Urinary bladder (tissue), 4 donors: ENCODE measurements around the gene MALRD1. TPM values are rescaled to one million over a fixed set of nuclear protein-coding genes. Genes with fewer than 3 reads are reported as not detected.

Experiments
- DNase-seq: peaks from one replicate; pipeline ENCODE4 v3.0.0-alpha.2; 2015; ENCODE audit errors: extremely low spot score
- H3K27ac ChIP-seq: one replicate; pipeline ENCODE4 v1.5.1; 2013; ENCODE audit warnings: low read depth, mild to moderate bottlenecking, moderate library complexity
- H3K36me3 ChIP-seq: one replicate; pipeline ENCODE4 v1.6.1; 2013; ENCODE audit warnings: mild to moderate bottlenecking, moderate library complexity; ENCODE audit not compliant: insufficient read depth
- H3K4me1 ChIP-seq: one replicate; pipeline ENCODE4 v1.6.1; 2013; ENCODE audit warnings: mild to moderate bottlenecking, moderate library complexity; ENCODE audit not compliant: insufficient read depth
- H3K4me3 ChIP-seq: one replicate; pipeline ENCODE4 v1.5.1; 2013; ENCODE audit warnings: low read depth, low read length
- WGBS: extraction: QIAGEN DNeasy Blood & Tissue Kit; methylation state at CpG from one replicate; pipeline ENCODE4 v1.1.7; 2013; 5-methylcytosine and 5-hydroxymethylcytosine counted together
- polyA plus RNA-seq: library from polyadenylated mRNA; stranded (reverse); fragments of 200-250 nt; gene quantifications from one replicate; pipeline ENCODE4 v1.2.3, GENCODE V29; 2013
- total RNA-seq: library from RNA; depleted of rRNA; stranded (reverse); fragments of >200 nt; gene quantifications from one replicate; pipeline ENCODE4 v1.2.3, GENCODE V29; 2014
- donor health status: healthy with polysubstance abuse.
- donor health status: healthy.

Gene MALRD1
- total and polyA plus RNA-seq, 2 donors, result 0.52 to 13.8 TPM

DNA sequence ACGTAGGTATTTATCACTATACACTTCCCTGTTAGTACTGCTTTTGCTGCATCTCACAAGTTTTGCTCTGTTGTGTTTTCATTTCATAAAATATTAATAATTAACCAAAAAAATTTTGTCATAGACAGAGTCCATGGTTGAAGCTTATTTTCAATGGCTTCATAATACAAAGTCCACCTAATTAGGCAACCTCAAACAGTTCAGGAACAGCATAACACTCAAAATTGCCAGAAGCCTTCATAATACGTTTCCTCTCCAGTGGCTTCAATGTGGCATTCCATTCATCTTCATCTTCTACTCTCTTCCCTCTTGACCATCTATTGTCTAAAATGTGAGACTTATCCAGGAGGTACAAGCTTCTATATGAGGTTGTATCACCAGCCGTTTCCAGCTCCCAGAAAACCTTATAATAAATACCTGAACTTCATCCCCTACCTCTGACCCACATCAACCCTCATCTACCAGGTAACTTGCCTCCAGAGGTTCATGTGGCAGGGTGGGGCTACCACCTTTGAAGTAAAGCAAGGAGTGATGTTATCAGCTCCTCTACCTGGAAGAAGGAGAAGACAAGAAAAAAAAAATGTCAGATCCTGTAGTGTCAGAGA is 337.3 kb downstream of the MALRD1 start:
- no peaks in the 10 kb centered on the region for H3K36me3 ChIP-seq
- H3K4me1 ChIP-seq, result no peaks in the 10 kb centered on the region
- DNase-seq, result no peak
- H3K27ac ChIP-seq, result no peak overlapping the region
- H3K4me3 ChIP-seq, result no peak overlapping the region
- WGBS, result 79% methylated on average over 3 of the region's 3 CpGs

- no peak overlapping the region for H3K4me3 ChIP-seq
- no peak for DNase-seq
- 94% methylated on average over 1 of the region's 1 CpG for WGBS
- H3K4me1 ChIP-seq, result no peaks in the 10 kb centered on the region
- H3K36me3 ChIP-seq, result no peaks in the 10 kb centered on the region
- H3K27ac ChIP-seq, result no peak overlapping the region
These were observed 360.3 kb downstream of the MALRD1 start for GRCh38 chr10:19408924-19409323.

DNA sequence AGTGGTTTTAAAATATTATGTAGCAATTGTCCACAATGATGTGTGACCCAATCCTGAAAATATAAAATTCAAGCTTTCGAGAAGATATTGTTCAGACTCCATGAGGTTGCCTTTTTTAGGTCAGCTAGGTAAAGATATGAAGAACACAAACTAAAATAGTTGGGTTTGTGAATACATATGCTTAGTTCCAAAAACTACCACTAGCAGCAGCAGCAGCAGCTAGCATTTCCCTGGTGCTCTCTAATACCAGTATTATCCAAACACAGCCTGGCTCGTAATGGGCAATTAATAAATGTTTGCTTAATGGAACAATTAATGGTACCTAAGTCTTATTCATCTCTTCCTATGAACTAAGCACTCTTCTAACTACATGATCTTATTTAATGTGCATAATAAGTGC is 362.5 kb downstream of the MALRD1 start:
- no peak for DNase-seq
- WGBS, result 75% methylated on average over 2 of the region's 2 CpGs
- Histone ChIP-seq H3K36me3 (no peaks in the 10 kb centered on the region), H3K4me3 (no peak overlapping the region), H3K27ac (no peak overlapping the region), H3K4me1 (no peaks in the 10 kb centered on the region)

GRCh38 chr10:19412531-19412930 is 363.9 kb downstream of the MALRD1 start:
- peak; percentile 6 for DNase-seq
- H3K36me3 ChIP-seq, result no peaks in the 10 kb centered on the region
- H3K4me3 ChIP-seq, result no peak overlapping the region
- no peak overlapping the region for H3K27ac ChIP-seq
- H3K4me1 ChIP-seq, result no peaks in the 10 kb centered on the region

DNA sequence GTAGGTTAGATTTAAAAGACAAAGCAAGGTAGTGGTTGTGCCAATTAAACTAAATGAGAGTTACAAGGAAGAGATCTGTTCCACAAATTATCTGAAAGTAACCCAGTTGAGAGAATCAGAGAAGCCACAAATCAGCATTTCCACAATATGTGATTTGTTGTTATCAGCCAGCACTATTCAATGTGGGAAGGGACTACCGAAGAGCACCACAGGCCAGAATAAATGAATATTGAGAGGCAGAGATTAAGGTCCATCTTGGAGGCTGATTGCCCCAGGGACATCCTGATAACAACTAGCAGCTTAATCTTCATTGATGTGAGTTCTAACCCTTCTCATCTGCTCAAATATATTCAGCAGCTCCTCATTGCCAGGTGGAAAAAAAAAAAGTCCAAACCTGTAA is 367.6 kb downstream of the MALRD1 start:
- 35% methylated on average over 1 of the region's 1 CpG for WGBS
- Histone ChIP-seq H3K27ac (no peak overlapping the region), H3K4me1 (no peaks in the 10 kb centered on the region), H3K36me3 (no peaks in the 10 kb centered on the region), H3K4me3 (no peak overlapping the region)
- DNase-seq, result no peak

DNA sequence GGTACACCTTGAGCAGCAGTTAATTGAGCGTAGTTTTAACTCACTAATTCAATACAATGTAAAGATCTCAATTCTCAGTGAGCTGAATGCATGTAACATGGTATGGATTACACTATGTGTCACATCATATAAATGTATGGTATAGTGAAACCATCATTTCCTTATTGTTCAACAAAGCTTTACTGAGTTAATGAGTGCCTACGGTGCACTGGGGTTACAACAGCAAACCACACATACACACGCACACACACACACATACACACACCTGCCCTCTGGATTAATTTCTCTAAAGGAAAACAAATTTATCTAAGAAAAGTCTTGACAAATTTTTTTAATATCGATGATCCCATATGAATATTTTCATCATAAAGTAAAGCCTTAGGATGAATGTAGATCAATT is 369.1 kb downstream of the MALRD1 start:
- no peaks in the 10 kb centered on the region for H3K36me3 ChIP-seq
- H3K4me3 ChIP-seq, result no peak overlapping the region
- DNase-seq, result no peak
- 95% methylated on average over 4 of the region's 4 CpGs for WGBS
- no peaks in the 10 kb centered on the region for H3K4me1 ChIP-seq
- no peak overlapping the region for H3K27ac ChIP-seq

DNA sequence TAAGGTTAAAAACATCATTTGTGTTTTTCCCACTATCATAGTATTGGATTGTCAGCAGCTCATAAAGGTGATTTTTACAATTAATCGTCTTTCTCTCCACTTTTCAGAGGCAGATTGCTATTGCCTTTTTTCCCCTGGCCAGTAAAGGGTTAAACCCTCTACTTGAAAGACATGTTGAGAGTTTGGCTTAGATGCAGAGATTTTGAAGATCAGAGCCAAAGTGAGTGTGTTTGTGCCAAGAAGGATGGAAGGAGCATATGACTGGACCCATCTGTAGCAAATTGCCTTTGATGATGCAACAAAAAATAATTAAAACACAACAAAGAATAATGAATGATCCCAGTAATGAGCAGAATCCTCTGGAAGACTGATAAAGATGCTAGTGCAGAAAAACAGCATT is 373.1 kb downstream of the MALRD1 start:
- no peak overlapping the region for H3K4me3 ChIP-seq
- DNase-seq, result no peak
- H3K27ac ChIP-seq, result no peak overlapping the region
- WGBS, result 61% methylated on average over 1 of the region's 1 CpG
- no peaks in the 10 kb centered on the region for H3K36me3 ChIP-seq
- no peaks in the 10 kb centered on the region for H3K4me1 ChIP-seq

DNA sequence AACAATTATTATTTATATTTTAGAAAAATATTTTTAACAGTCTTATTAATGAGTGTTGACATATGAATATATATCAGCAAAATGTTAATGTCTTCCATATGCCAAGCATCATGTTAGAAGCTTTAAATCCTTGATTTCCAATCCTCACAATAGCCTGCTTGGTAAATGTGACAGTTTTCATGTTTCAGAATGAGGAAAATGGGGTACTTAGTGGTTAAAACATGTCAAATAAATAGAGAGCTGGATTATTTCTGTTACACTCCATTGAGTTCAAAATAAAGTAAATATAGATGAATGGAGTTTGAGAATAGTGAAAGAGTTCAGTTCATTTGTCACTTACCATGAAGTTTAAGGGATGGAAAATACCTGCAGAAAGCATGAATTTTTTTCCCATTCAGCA is 377.4 kb downstream of the MALRD1 start:
- Histone ChIP-seq H3K4me1 (no peaks in the 10 kb centered on the region), H3K27ac (no peak overlapping the region), H3K36me3 (no peaks in the 10 kb centered on the region), H3K4me3 (no peak overlapping the region)
- no peak for DNase-seq

DNA sequence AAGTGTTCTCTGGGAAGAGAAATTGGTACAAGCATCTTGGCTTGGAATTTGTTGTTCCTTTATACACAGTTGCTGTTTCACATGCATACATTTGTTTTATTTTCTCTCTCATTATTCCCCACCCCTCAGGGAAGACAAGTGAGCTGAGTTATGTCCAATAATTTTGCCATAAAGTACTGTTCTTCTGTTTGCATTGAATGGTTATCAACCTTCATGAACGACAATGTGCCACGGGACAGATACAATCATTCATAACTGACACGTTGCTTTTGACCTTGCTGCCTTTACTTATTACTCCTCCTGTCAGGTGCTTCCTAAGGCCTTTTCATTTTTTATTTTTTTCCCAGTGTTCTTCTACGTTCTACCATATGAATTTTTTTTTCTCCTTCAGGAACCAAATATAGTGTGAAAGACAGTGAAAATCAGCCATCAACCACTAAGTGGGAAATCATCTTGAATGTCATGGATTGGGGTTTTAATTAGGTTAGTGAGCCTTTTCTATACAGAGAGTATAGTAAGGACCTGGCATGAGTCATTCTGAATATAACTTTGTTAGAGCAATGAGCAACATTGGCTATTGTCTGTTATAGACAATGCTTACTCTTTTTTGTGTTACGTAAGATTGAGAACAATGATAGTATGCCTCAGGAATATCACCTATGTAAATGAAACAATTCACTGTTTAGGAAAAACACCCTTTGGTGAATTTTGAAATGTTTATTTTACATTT is 383.2 kb downstream of the MALRD1 start:
- Histone ChIP-seq H3K4me3 (no peak overlapping the region), H3K36me3 (no peaks in the 10 kb centered on the region), H3K4me1 (no peaks in the 10 kb centered on the region), H3K27ac (no peak overlapping the region)
- no peak for DNase-seq
- WGBS, result 72% methylated on average over 5 of the region's 5 CpGs

DNA sequence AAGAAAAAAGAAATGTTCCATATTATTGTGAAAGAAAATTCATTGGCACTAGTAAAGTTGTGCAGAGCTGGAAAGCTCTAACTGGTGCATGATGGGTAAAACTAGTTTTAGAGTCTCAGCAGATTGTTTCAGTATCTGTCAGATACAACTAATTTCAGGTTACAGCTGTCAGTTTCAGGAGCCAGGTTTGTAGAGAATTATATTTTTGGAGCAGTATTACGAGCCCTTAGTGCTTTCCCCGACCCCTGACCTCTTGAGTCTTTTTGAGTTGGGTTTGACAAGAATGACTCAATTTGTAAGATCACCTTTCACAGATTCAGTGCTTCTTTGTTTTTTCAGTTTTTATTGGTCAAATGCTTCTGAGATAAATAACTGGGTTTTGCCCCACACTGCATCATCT is 401.3 kb downstream of the MALRD1 start:
- no peak for DNase-seq
- H3K36me3 ChIP-seq, result no peaks in the 10 kb centered on the region
- no peaks in the 10 kb centered on the region for H3K4me1 ChIP-seq
- H3K27ac ChIP-seq, result no peak overlapping the region
- whole genome bisulfite sequencing, result 88% methylated on average over 2 of the region's 2 CpGs
- no peak overlapping the region for H3K4me3 ChIP-seq

- 70% methylated on average over 3 of the region's 3 CpGs for WGBS
- Histone ChIP-seq H3K27ac (no peak overlapping the region), H3K36me3 (no peaks in the 10 kb centered on the region), H3K4me1 (no peaks in the 10 kb centered on the region), H3K4me3 (no peak overlapping the region)
- DNase-seq, result no peak
These were observed 402.8 kb downstream of the MALRD1 start for GRCh38 chr10:19451356-19451755.

DNA sequence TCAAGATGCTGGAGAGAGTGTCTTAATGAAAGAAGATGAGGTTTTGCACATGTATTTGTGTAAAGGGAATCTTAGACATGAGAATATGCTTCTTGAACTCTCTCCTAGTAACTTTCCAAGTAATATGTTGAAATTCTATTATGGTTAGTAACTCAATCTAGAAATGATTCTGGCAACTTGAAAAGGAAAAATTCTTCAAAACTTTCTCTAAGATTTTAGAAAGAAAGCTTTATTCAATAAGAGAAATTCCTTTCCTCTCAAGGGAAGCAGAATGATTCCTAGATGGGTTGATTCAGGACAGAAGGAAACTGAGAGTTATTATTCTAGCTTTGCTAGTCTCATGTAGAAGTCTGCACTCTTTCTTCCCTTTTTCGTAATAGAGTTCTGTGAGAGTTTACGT is 403.3 kb downstream of the MALRD1 start:
- Histone ChIP-seq H3K4me1 (no peaks in the 10 kb centered on the region), H3K4me3 (no peak overlapping the region), H3K27ac (no peak overlapping the region), H3K36me3 (no peaks in the 10 kb centered on the region)
- 83% methylated on average over 2 of the region's 2 CpGs for WGBS
- DNase-seq, result no peak

DNA sequence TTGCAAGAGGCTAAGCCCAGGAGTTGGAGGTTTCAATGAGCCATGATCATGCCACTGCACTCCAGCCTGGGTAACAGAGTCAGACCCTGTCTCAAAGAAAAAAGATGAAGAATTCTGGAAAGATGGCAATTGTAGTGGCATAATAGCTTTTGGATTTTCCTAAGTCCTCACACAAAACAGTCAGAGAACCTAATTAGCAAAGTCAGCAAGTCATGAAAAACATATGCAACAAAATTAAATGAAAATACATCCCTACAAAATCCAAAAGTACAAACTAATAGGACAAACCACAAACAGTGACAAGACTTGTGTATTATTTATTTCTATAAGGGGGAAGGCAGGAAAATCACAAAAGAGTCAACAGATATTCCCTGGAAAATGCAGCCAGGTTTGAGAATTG is 405.4 kb downstream of the MALRD1 start:
- no peaks in the 10 kb centered on the region for H3K4me1 ChIP-seq
- no peak for DNase-seq

GRCh38 chr10:19461588-19461987 is 413.0 kb downstream of the MALRD1 start:
- 92% methylated on average over 5 of the region's 5 CpGs for WGBS
- H3K4me3 ChIP-seq, result no peak overlapping the region
- no peaks in the 10 kb centered on the region for H3K4me1 ChIP-seq
- H3K27ac ChIP-seq, result no peak overlapping the region
- no peak for DNase-seq
- no peaks in the 10 kb centered on the region for H3K36me3 ChIP-seq

More for the DNA sequence above, 405.4 kb downstream of the MALRD1 start:
- Histone ChIP-seq H3K27ac (no peak overlapping the region), H3K36me3 (no peaks in the 10 kb centered on the region), H3K4me3 (no peak overlapping the region)
